GM12878 (cell line): Measurements from ENCODE around the gene CENPC. TPM values are rescaled to one million over a fixed set of nuclear protein-coding genes. Genes with fewer than 3 reads are reported as not detected.
A peak's percentile ranks its signal among the peaks of the same experiment; 100 is the strongest.

Source experiments
- ASH2L ChIP-seq: fragments of 300-600, 200-600 bp; sonication (generic); IDR thresholded peaks from 2 replicates; pipeline ENCODE4 v1.6.1; 2017; ENCODE audit warnings: low read depth, mild to moderate bottlenecking, borderline replicate concordance
- CBX5 ChIP-seq: sonication (generic); IDR thresholded peaks from 2 replicates; pipeline ENCODE4 v1.6.1; 2016; ENCODE audit warnings: low read depth, moderate library complexity, mild to moderate bottlenecking, inconsistent platforms
- EED ChIP-seq: sonication (generic); IDR thresholded peaks from 2 replicates; pipeline ENCODE4 v1.6.1; 2016; ENCODE audit warnings: antibody characterized with exemption, low read depth
- GATAD2B ChIP-seq: fragments of 450-650 bp; conservative IDR thresholded peaks from 2 replicates; pipeline ENCODE4 v1.6.1; 2017; ENCODE audit warnings: low read depth, mild to moderate bottlenecking, moderate library complexity
- LARP7 ChIP-seq: fragments of 450-650 bp; IDR thresholded peaks from 2 replicates; pipeline ENCODE4 v1.6.1; 2017; ENCODE audit warnings: mild to moderate bottlenecking
- POLR2AphosphoS5 ChIP-seq: IDR thresholded peaks from 2 replicates; pipeline ENCODE4 v1.6.1; 2011; ENCODE audit warnings: mild to moderate bottlenecking, low read length, inconsistent platforms
- REST ChIP-seq: IDR thresholded peaks from 2 replicates; pipeline ENCODE4 v1.6.1; 2012; ENCODE audit warnings: mild to moderate bottlenecking, low read depth, low read length
- SREBF2 ChIP-seq: IDR thresholded peaks from 2 replicates; pipeline ENCODE4 v1.6.1; 2012; ENCODE audit warnings: mild to moderate bottlenecking, low read length
- SRF ChIP-seq, 2 experiments: IDR thresholded peaks; 2 replicates each; pipeline ENCODE4 v1.6.1; 2011; ENCODE audit warnings: low read depth in 2 of 2, low read length in 2 of 2, mild to moderate bottlenecking in 1 of 2, moderate library complexity in 1 of 2
- ZNF592 ChIP-seq: fragments of 450-650 bp; IDR thresholded peaks from 2 replicates; pipeline ENCODE4 v1.6.1; 2017; ENCODE audit warnings: mild to moderate bottlenecking, moderate library complexity
- polyA plus RNA-seq, 11 experiments: library from polyadenylated mRNA; depleted of rRNA in 4 of 11; unstranded in 6 of 11; stranded (reverse) in 5 of 11; fragments of >200 nt; fragmentation: Nextera tagmentation in 4 of 11; fragmentation: Illumina TruSeq in 1 of 11; extraction: Ambion mirVana in 4 of 11; extraction: Trizol in 1 of 11; gene quantifications; 1 replicate in 1 of 11; 2 replicates in 10 of 11; pipeline versions ENCODE4 v1.2.1 to v1.2.3, GENCODE V29; 2011 to 2016; ENCODE audit warnings: inconsistent platforms in 2 of 11, missing spikeins in 2 of 11, low read depth in 1 of 11
- total RNA-seq, 4 experiments: library from RNA; depleted of rRNA in 3 of 4; stranded (reverse); fragments of >200 nt in 3 of 4; fragmentation: Illumina TruSeq in 1 of 4; extraction: Trizol in 1 of 4; gene quantifications; 2 replicates each; pipeline versions ENCODE4 v1.2.1 to v1.2.3, GENCODE V29; 2013 to 2021

Gene CENPC
- total and polyA plus RNA-seq, 10 of the 15 experiments (the other 5 are each of a cell fraction or from before 2014, with no cell fraction given): 13.1 to 34.9 (median 20.3) TPM

- TF ChIP-seq CBX5 (peak; percentile 69), LARP7 (no peak), ZNF592 (no peak), SREBF2 (no peak), EED (peak; percentile 54; the same call in 1 of the 2 replicates), REST (no peak), SRF (IDR thresholded peaks at IDR 0.05; ENCODE audit: low read depth in 2 of 2, low read length in 2 of 2) (no peak), POLR2AphosphoS5 (no peak), GATAD2B (0 out of 2 replicates have a peak, but pooled peaks have one; percentile 14), ASH2L (peak; percentile 61; the same call in 1 of the 2 replicates)
Observed at GRCh38 chr4:67575232-67576058, 30.1 kb upstream of the CENPC start (continued).
